Left lobe of liver (tissue), 2 donors: Measurements from ENCODE around the gene ALAS2. TPM values are rescaled to one million over a fixed set of nuclear protein-coding genes. Genes with fewer than 3 reads are reported as not detected.
"Not testable (repeated sequence)": the region's sequence is repeated elsewhere in the genome, so short reads cannot be mapped to it uniquely, and the experiment has no call there.

Source experiments
- ATAC-seq: fragments of 200-7000 bp; cut with Tn5 transposase; one replicate; pipeline ENCODE4 v1.9.1; 2020; ENCODE audit warnings: mild to moderate bottlenecking, moderate library complexity
- DNase-seq: peaks from one replicate; pipeline ENCODE4 v3.0.0-alpha.2; 2020; ENCODE audit warnings: low spot score
- total RNA-seq: library from RNA; stranded (reverse); gene quantifications from one replicate; pipeline ENCODE4 v1.2.1, GENCODE V29; 2021
- donor health status: DM: no; HTN: no; CAD: no; lungs with moderate emphysema.
- donor health status: DM: no; HTN: yes; CAD: no.

ALAS2 gene, protein sequence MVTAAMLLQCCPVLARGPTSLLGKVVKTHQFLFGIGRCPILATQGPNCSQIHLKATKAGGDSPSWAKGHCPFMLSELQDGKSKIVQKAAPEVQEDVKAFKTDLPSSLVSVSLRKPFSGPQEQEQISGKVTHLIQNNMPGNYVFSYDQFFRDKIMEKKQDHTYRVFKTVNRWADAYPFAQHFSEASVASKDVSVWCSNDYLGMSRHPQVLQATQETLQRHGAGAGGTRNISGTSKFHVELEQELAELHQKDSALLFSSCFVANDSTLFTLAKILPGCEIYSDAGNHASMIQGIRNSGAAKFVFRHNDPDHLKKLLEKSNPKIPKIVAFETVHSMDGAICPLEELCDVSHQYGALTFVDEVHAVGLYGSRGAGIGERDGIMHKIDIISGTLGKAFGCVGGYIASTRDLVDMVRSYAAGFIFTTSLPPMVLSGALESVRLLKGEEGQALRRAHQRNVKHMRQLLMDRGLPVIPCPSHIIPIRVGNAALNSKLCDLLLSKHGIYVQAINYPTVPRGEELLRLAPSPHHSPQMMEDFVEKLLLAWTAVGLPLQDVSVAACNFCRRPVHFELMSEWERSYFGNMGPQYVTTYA
- 1.9 TPM for total RNA-seq

- no peak for DNase-seq
- ATAC-seq = no peak
These were observed at the start of gene ALAS2 for GRCh38 chrX:55030271-55031205. Gene ALAS2, minus strand, starts transcription at chrX:55030977. Its CDS starts 4,977 bp downstream, at chrX:55026000.

- ATAC-seq (no peak), DNase-seq (no peak)
These were observed 44.2 kb upstream of the ALAS2 start, which contains the start of gene PAGE2B for GRCh38 chrX:55074851-55075467. Gene PAGE2B, plus strand, starts transcription at chrX:55075030. Its CDS starts 1,012 bp downstream, at chrX:55076042.

DNA sequence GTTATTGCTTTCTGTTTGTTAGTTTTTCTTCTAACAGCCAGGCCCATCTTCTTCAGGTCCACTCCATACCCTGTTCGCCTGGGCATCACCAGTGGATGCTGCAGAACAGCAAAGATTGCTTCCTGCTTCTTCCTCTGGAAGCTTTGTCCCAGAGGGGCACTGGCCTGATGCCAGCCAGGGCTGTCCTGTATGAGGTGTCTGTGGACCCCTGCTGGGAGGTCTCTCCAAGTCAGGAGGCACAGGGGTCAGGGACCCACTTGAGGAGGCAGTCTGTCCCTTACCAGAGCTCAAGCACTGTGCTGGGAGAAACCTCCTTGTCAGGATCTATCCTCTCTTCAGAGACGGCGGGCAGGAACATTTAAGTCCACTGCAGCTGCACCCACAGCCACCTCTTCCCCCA, 41.5 kb upstream of the ALAS2 start:
- no peak for DNase-seq
- no peak for ATAC-seq

- not testable (repeated sequence) for DNase-seq, ATAC-seq
These were observed 36.4 kb upstream of the ALAS2 start for GRCh38 chrX:55067180-55067579.

GRCh38 chrX:55057675-55058249, 27.0 kb upstream of the ALAS2 start:
- ATAC-seq = peak; percentile 88
- no peak for DNase-seq

GRCh38 chrX:55056820-55057674, 26.3 kb upstream of the ALAS2 start:
- DNase-seq (no peak), ATAC-seq (peak; percentile 23)

- not testable (repeated sequence) for DNase-seq, ATAC-seq
These were observed 19.8 kb upstream of the ALAS2 start for GRCh38 chrX:55050599-55050998.

- ATAC-seq (no peak), DNase-seq (no peak)
These were observed 10.7 kb upstream of the ALAS2 start for GRCh38 chrX:55041514-55041913.

DNA sequence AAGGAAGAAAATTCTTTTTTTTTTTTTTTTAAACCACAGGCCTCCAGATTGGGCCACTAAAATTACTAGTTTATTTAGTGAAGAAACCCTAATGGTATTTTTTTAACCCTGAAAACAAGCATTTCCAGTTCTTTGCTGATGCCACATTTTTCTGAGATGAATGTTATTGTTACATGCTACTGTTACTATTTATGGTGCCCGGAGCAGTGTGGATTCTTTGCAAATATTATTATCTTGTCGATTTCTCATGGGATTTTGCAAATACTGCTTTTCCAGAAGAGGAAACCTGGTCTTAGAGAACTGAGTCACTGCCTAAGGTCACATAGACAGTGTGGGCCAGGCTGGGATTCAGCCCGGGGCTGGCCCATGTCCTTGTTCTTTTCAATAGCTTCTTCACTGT, 8.7 kb upstream of the ALAS2 start:
- ATAC-seq (no peak), DNase-seq (no peak)

DNA sequence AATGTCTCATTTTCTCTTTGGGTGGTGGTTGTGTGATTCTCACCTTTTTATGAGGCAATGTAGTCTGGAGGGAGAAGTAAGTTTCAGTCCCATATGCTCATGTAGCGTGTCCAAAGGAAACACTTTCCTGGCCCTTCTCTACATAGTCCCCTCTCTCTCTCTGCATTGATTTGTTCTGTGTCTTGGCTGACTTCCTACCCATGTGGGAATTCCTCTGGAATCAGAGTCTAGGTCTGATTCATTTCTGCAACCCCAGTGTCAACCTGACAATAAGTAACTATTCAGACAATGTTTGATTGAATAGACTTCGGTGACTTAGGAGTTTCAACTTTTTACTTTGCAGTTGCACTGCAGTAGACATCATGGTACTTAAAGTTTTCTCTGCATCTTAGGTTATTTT, 2.7 kb upstream of the ALAS2 start:
- ATAC-seq = peak; percentile 82
- no peak for DNase-seq

DNA sequence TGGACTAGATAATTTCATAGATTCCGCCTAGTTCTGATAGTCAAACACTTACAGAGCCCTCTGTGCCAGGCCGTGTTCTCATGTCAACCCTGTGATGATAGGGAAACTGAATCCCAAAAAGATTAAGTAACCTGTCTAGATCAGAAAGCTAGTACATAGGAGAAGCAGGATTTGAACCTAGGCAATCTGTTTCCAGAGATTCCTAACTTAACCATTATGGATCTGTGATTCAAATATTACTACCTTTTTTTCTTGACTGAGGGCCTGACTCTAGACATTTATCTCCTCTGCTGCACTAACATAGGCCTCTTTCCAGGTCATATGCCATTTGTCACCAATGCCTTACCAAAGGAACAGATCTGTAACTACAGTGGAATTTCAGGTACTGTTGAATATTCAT, 1.5 kb downstream of the ALAS2 start:
- ATAC-seq = no peak
- DNase-seq = no peak

DNA sequence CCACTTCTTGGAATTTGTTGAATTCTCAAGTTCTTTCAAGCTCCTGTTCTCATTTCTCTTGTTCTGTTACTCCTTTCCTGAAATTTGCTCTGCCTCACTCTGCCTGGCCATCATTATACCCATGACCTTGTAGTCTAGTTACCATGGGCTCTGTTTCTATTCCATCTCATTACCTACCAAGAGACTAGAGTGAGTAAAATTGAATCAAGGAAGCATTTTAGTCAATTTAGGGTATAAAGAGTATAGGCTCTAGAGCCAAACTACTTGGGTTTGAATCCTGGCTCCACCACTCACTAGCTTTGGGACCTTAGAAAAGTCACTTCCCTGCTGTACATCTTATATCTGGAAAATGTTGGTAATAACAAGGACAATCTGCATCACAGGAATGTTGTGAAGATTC, 2.2 kb downstream of the ALAS2 start:
- ATAC-seq = no peak

DNA sequence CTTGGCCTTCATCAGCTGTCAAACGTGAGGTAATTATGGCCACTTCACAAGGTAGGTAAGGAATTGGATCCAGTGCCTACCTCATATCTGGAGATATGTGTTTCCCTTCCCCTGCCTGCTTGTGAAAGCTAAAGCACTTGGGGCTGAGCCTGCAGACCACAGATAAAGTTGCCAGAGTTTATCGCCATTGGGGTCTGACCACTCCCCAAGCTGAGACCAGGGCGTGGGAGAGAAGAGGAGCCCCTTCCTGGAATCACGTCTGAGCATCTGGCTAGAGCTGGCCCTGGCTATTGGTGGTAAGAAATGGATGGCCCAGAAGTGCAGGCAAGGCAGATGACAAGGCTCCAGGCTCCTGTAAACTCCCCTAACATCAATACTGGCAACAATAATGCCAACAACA, 2.7 kb downstream of the ALAS2 start:
- no peak for DNase-seq
- ATAC-seq = no peak

More for the DNA sequence above, 2.2 kb downstream of the ALAS2 start:
- DNase-seq = no peak

DNA sequence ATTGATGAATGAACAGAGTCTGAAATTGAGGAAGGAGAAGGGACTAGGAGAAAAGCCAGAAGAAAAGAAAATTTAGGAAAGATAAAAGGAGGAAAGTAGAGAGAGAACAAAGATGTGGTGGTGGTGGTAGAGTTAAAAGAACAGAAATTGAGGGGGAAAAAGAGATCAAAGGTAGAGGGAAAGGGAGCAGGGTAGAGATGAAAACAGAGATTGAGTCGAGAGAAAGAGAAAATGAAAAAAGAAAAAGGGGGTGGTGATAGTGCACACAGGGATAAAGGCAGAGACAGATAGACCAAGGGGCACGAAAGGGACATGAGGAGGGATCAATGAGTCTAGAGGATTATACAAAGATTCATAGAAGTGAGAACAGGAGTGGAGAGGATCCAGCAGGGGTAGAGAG, 3.9 kb downstream of the ALAS2 start:
- ATAC-seq (no peak), DNase-seq (no peak)

DNA sequence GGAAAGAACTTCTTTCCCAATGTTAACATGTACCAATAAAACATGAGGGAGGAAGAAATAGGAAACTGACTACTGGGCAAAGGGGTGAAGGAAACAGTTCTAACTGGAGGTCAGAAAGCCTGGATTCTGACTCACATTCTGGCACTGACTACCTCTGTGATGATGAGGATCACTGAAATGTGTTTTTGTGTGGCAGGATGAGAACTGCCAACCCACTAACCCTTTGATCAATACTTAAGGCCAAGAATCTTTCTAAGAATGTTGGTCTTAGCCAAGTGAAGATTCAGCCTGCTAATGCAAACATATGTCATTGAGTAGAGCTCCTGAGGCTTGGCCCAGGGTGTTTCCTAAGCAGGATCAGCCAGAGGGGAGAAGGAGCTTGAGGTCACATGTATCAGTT, 4.6 kb downstream of the ALAS2 start:
- no peak for ATAC-seq
- no peak for DNase-seq

GRCh38 chrX:55014897-55015299, 15.9 kb downstream of the ALAS2 start:
- DNase-seq = no peak
- no peak for ATAC-seq

DNA sequence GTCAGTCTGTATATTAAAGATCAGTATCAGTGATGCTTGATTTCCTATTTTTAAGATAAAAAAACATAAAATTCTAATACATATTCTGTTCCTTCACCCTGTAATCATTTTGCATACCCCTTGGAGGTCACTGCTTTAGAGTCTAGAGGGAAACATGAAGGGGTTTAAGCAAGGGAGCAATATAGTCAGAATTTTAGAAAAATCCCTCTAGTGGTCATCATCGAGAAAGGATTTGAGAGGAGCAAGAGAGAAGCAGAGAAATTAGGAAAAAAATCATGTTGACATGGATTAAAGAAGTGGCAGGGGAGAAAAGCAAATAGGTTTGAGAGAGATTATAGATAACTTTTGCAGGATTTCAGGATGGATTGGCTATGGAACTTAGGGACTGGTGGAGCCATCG, 19.5 kb downstream of the ALAS2 start:
- DNase-seq (no peak), ATAC-seq (no peak)

DNA sequence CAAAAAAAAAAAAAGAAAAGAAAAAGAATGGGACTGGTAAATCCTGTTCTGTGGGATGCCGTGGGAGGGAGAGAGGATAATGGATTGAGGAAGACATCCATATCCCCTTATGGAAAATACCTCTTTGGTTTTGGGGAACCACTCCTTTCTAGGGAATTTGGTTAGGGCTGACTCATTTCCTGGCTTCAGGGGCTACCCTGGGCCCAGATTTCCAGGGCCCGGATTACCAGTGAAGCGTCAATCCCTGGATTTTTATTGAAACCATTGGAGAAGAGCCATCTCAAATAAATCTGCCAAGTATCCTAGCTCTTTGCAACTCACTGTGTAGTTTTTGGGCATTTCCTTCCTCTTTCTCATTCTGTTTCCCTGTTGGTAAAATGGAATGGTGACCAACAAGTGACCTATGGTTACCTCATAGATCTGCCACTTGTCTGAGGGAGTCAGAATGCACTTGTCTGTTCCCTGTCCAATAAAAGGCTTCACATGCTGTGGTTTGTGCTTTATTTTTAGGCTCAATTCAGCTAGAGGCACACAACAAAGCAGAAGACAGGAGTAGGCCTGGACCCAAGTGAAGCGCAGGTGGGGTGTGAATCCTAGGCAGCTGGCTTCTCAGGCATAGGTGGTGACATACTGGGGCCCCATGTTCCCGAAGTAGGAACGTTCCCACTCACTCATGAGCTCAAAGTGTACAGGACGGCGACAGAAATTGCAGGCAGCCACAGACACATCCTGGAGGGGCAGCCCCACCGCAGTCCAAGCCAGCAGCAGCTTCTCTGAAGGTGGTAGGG, 22.0 kb downstream of the ALAS2 start:
- ATAC-seq (peak; percentile 57), DNase-seq (no peak)

DNA sequence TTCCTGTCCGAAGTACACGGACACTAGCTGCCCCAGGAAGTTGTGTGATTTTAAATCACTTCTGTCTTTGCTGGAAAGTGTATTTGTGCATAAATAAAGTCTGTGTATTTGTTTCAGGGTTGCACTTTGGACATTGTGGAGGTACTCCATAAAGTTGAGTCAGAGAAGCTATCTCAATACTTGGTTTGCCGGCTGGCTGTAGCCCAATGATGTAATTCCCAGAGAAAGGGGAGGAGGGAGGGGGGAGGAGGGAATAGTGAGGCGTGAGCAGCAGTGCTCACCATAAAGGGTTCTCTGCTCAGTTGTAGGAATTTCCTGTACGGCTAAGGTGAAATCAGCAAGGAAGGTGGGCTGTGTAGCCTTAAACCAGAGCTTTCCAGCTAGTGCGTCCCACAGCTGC, 23.1 kb downstream of the ALAS2 start:
- ATAC-seq (peak; percentile 86), DNase-seq (peak; percentile 77)
